ENCODE results near the gene FLT1. TPM values are rescaled to one million over a fixed set of nuclear protein-coding genes. Genes with fewer than 3 reads are reported as not detected.

The FLT1 gene
- total and polyA plus RNA-seq, 2 donors = 4.3 to 5.5 TPM

DNA sequence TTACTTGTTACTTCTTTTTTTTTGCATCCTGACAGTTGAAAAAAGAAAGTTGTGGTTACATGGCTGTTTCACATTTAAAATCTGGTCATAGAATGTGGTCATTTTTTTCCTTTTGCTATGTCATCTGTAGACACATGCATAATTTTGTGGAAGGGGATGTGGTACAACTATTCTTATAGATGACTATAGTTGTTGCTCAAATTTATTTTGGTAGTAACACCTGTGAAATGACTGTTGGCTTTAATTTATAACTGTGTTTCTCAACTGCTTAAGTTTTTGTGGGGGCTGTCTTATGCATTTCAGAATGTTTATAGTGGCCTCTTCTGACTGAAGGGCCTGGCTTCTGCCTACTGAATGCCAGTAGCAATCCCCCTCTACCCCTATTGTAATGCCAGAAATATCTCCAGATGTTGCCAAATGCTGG, 226.1 kb downstream of the FLT1 start:
- Histone ChIP-seq H3K36me3 (ENCODE audit: control insufficient read depth in 2 of 2, insufficient read depth in 2 of 2, low read length in 1 of 2) (peaks cover 15 to 35% of the 10 kb centered on the region in 2 donors), H3K27ac (ENCODE audit: low read depth in 1 of 2, low read length in 1 of 2) (peak overlapping the region in 1 of 2 donors; percentile 3), H3K27me3 (ENCODE audit: control insufficient read depth in 2 of 2, insufficient read depth in 1 of 2, low read length in 1 of 2) (no peaks in the 10 kb centered on the region), H3K9me3 (ENCODE audit: control insufficient read depth in 2 of 2, insufficient read depth in 1 of 2, low read length in 1 of 2) (no peaks in the 10 kb centered on the region), H3K4me3 (ENCODE audit: low read length in 2 of 2) (no peak overlapping the region), H3K4me1 (ENCODE audit: control insufficient read depth in 2 of 2, insufficient read depth in 2 of 2, low read length in 2 of 2) (no peaks in the 10 kb centered on the region)
- DNase-seq (ENCODE audit: low read depth in 6 of 9, low spot score in 9 of 9) = peak in 5 of 9 donors; percentile 4 to 56 (median 9)

DNA sequence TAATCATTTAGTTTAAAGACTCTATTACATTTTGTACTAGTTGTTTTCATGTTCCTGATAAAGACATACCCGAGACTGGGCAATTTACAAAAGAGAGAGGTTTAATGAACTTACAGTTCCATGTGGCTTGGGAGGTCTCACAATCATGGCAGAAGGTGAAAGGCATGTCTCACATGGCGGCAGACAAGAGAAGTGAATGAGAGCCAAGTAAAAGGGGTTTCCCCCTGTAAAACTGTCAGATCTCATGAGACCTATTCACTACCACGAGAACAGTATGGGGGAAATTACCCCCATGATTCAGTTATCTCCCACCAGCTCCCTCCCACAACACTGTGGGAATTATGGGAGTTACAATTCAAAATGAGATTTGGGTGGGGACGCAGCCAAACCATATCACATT, 227.4 kb downstream of the FLT1 start:
- H3K4me3 ChIP-seq (ENCODE audit: low read length in 2 of 2) = no peak overlapping the region
- H3K27me3 ChIP-seq (ENCODE audit: control insufficient read depth in 2 of 2, insufficient read depth in 1 of 2, low read length in 1 of 2) = no peaks in the 10 kb centered on the region
- 95% methylated on average over 4 of the region's 4 CpGs for WGBS
- no peaks in the 10 kb centered on the region for H3K4me1 ChIP-seq (ENCODE audit: control insufficient read depth in 2 of 2, insufficient read depth in 2 of 2, low read length in 2 of 2)
- H3K9me3 ChIP-seq (ENCODE audit: control insufficient read depth in 2 of 2, insufficient read depth in 1 of 2, low read length in 1 of 2) = no peaks in the 10 kb centered on the region
- no peak for DNase-seq (ENCODE audit: low read depth in 6 of 9, low spot score in 9 of 9)
- H3K36me3 ChIP-seq (ENCODE audit: control insufficient read depth in 2 of 2, insufficient read depth in 2 of 2, low read length in 1 of 2) = peaks cover 18 to 34% of the 10 kb centered on the region in 2 donors
- H3K27ac ChIP-seq (ENCODE audit: low read depth in 1 of 2, low read length in 1 of 2) = no peak overlapping the region

DNA sequence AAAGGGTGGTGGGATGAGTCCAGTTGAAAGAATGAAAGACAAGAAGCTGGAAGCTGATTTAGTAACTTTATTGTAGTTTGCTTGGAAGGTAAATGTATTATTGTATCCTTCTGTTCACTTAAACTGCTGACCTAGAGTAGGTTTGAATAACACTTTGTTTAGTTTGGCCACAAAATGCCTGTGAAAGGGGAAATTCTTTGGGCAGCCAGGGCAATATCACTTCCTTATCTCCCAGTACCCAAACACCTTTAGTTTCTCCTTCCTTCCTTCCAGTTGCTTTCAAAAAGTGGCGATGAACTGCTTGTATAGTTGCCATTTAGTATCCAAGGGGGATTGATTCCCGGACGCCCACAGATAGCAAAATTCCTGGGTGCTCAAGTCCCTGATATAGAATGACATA, 236.5 kb downstream of the FLT1 start:
- Histone ChIP-seq H3K27me3 (ENCODE audit: control insufficient read depth in 2 of 2, insufficient read depth in 1 of 2, low read length in 1 of 2) (no peaks in the 10 kb centered on the region), H3K4me3 (ENCODE audit: low read length in 2 of 2) (no peak overlapping the region), H3K27ac (ENCODE audit: low read depth in 1 of 2, low read length in 1 of 2) (no peak overlapping the region), H3K36me3 (ENCODE audit: control insufficient read depth in 2 of 2, insufficient read depth in 2 of 2, low read length in 1 of 2) (peaks cover 21 to 28% of the 10 kb centered on the region in 2 donors), H3K4me1 (ENCODE audit: control insufficient read depth in 2 of 2, insufficient read depth in 2 of 2, low read length in 2 of 2) (no peaks in the 10 kb centered on the region), H3K9me3 (ENCODE audit: control insufficient read depth in 2 of 2, insufficient read depth in 1 of 2, low read length in 1 of 2) (no peaks in the 10 kb centered on the region)
- no peak for DNase-seq (ENCODE audit: low read depth in 6 of 9, low spot score in 9 of 9)
- WGBS = 55% methylated on average over 3 of the region's 3 CpGs

DNA sequence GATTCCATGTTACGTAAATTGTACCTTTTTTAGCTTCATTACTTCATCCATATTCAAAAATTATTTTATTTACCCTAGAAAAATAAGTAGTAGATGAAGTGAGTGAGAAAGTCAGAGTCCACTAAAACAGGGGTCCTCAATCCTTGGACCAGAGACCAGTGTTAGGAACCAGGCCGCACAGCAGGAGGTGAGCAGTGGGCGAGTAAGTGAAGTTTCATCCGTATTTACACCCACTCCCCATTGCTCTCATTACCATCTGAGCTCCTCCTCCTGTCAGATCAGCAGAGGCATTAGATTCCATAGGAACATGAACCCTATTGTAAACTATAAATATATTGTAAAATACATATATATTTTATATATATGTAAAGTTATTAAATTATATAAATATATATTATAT, 237.6 kb downstream of the FLT1 start:
- Histone ChIP-seq H3K4me3 (ENCODE audit: low read length in 2 of 2) (no peak overlapping the region), H3K9me3 (ENCODE audit: control insufficient read depth in 2 of 2, insufficient read depth in 1 of 2, low read length in 1 of 2) (no peaks in the 10 kb centered on the region), H3K4me1 (ENCODE audit: control insufficient read depth in 2 of 2, insufficient read depth in 2 of 2, low read length in 2 of 2) (no peaks in the 10 kb centered on the region), H3K27me3 (ENCODE audit: control insufficient read depth in 2 of 2, insufficient read depth in 1 of 2, low read length in 1 of 2) (no peaks in the 10 kb centered on the region), H3K36me3 (ENCODE audit: control insufficient read depth in 2 of 2, insufficient read depth in 2 of 2, low read length in 1 of 2) (peaks cover 17 to 28% of the 10 kb centered on the region in 2 donors), H3K27ac (ENCODE audit: low read depth in 1 of 2, low read length in 1 of 2) (no peak overlapping the region)
- WGBS = 99% methylated on average over 4 of the region's 4 CpGs
- no peak for DNase-seq (ENCODE audit: low read depth in 6 of 9, low spot score in 9 of 9)

DNA sequence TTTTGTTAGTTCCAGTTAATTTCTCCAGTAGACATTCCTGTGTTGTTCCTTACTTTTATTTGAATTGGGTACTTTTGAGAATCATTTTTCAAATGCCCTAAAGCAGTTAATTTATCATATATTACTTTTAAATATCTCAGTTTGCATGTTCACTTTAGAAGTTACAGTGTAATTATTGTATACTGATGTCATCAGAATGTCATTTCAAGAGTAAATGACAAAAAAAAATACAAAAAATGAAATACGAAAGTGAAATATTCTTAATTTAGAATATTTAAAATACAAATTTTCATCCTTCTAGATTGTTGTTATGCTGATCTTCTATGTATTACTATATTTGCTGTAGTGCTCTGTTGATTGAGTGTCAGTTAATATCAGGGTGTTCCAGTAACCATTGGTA, 242.4 kb downstream of the FLT1 start:
- Histone ChIP-seq H3K9me3 (ENCODE audit: control insufficient read depth in 2 of 2, insufficient read depth in 1 of 2, low read length in 1 of 2) (no peaks in the 10 kb centered on the region), H3K27me3 (ENCODE audit: control insufficient read depth in 2 of 2, insufficient read depth in 1 of 2, low read length in 1 of 2) (no peaks in the 10 kb centered on the region), H3K4me1 (ENCODE audit: control insufficient read depth in 2 of 2, insufficient read depth in 2 of 2, low read length in 2 of 2) (peaks cover 0 to 2% of the 10 kb centered on the region in 2 donors), H3K4me3 (ENCODE audit: low read length in 2 of 2) (no peak overlapping the region), H3K36me3 (ENCODE audit: control insufficient read depth in 2 of 2, insufficient read depth in 2 of 2, low read length in 1 of 2) (peaks cover 10 to 18% of the 10 kb centered on the region in 2 donors), H3K27ac (ENCODE audit: low read depth in 1 of 2, low read length in 1 of 2) (no peak overlapping the region)
- no peak for DNase-seq (ENCODE audit: low read depth in 6 of 9, low spot score in 9 of 9)
- WGBS = 97% methylated on average over 1 of the region's 1 CpG

DNA sequence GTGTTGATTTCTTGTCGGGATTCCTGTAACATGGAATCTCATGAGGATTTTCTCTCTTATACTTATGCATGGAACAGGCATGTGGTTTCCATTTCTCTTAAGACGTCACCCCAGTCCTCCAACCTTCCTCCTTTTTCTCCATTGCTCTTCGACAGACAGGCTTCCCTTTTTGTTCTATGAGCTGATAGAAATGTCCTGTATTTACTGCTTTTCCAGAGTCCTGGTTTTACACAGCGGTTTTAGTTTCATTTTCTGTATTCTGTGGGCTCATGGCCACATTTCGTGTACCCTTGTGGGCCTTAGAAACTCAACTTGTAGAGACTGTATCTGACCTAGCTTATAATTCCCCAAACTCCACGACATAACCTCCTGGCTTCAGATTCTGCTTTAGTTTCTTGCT, 243.5 kb downstream of the FLT1 start:
- DNase-seq (ENCODE audit: low read depth in 6 of 9, low spot score in 9 of 9) = no peak
- Histone ChIP-seq H3K36me3 (ENCODE audit: control insufficient read depth in 2 of 2, insufficient read depth in 2 of 2, low read length in 1 of 2) (peaks cover 4 to 12% of the 10 kb centered on the region in 2 donors), H3K9me3 (ENCODE audit: control insufficient read depth in 2 of 2, insufficient read depth in 1 of 2, low read length in 1 of 2) (no peaks in the 10 kb centered on the region), H3K27ac (ENCODE audit: low read depth in 1 of 2, low read length in 1 of 2) (no peak overlapping the region), H3K27me3 (ENCODE audit: control insufficient read depth in 2 of 2, insufficient read depth in 1 of 2, low read length in 1 of 2) (no peaks in the 10 kb centered on the region), H3K4me3 (ENCODE audit: low read length in 2 of 2) (no peak overlapping the region), H3K4me1 (ENCODE audit: control insufficient read depth in 2 of 2, insufficient read depth in 2 of 2, low read length in 2 of 2) (peaks cover 0 to 2% of the 10 kb centered on the region in 2 donors)
- 66% methylated on average over 6 of the region's 6 CpGs for WGBS

DNA sequence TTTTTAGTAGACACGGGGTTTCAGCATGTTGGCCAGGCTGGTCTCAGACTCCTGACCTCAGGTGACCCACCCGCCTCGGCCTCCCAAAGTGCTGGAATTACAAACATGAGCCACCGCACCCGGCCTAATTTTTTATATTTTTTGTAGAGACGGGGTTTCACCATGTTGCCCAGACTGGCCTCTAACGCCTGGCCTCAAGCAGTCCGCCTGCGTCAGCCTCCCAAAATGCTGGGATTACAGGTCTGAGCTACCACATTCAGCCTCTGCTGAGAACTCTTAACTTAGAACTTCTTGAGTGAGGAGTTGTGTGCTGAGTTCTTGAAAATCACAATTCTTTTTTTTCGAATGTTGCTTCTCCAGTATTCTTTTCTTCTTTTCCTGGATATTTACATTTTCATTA, 244.4 kb downstream of the FLT1 start:
- H3K9me3 ChIP-seq (ENCODE audit: control insufficient read depth in 2 of 2, insufficient read depth in 1 of 2, low read length in 1 of 2) = no peaks in the 10 kb centered on the region
- no peaks in the 10 kb centered on the region for H3K27me3 ChIP-seq (ENCODE audit: control insufficient read depth in 2 of 2, insufficient read depth in 1 of 2, low read length in 1 of 2)
- H3K36me3 ChIP-seq (ENCODE audit: control insufficient read depth in 2 of 2, insufficient read depth in 2 of 2, low read length in 1 of 2) = peaks cover 0 to 9% of the 10 kb centered on the region in 2 donors
- H3K27ac ChIP-seq (ENCODE audit: low read depth in 1 of 2, low read length in 1 of 2) = no peak overlapping the region
- 91% methylated on average over 10 of the region's 10 CpGs for WGBS
- no peak overlapping the region for H3K4me3 ChIP-seq (ENCODE audit: low read length in 2 of 2)
- H3K4me1 ChIP-seq (ENCODE audit: control insufficient read depth in 2 of 2, insufficient read depth in 2 of 2, low read length in 2 of 2) = peaks cover 0 to 2% of the 10 kb centered on the region in 2 donors
- no peak for DNase-seq (ENCODE audit: low read depth in 6 of 9, low spot score in 9 of 9)

Other genes starting within 250 kb of the FLT1 start
- 109 TPM for gene POMP, start 164.0 kb upstream of the FLT1 start, total RNA-seq
- 108 TPM for gene POMP, start 164.0 kb upstream of the FLT1 start, polyA plus RNA-seq
- gene SLC46A3, start 223.8 kb upstream of the FLT1 start, total RNA-seq = 12.5 TPM
- gene SLC46A3, start 223.8 kb upstream of the FLT1 start, polyA plus RNA-seq = 18.9 TPM